Gastroesophageal sphincter (tissue), 4 donors: Measurements from ENCODE around the gene DCAF8. TPM values are rescaled to one million over a fixed set of nuclear protein-coding genes. Genes with fewer than 3 reads are reported as not detected.

Experiments used
- ATAC-seq: fragments of 150-250 bp; one replicate; pipeline ENCODE4 v1.9.1; 2016; ENCODE audit warnings: mild to moderate bottlenecking, moderate library complexity
- H3K27ac ChIP-seq, 4 donors: fragments of 200-600 bp; sonication (generic) in 3 of 4; 1 replicate in 3 of 4; 2 replicates in 1 of 4; pipeline ENCODE4 v1.5.1; 2016 to 2019
- H3K27me3 ChIP-seq: fragments of 200-600 bp; sonication (generic); one replicate; pipeline ENCODE4 v1.5.1; 2019
- H3K36me3 ChIP-seq, 2 donors: fragments of 200-600 bp; sonication (generic); one replicate each; pipeline ENCODE4 v1.5.1; 2019; ENCODE audit warnings: control low read depth in 1 of 2
- H3K4me1 ChIP-seq, 3 donors: fragments of 200-600 bp; sonication (generic); 1 replicate in 2 of 3; 2 replicates in 1 of 3; pipeline ENCODE4 v1.5.1; 2016 to 2019; ENCODE audit warnings: control low read depth in 2 of 3
- H3K4me3 ChIP-seq, 2 donors: fragments of 200-600 bp; sonication (generic); one replicate each; pipeline ENCODE4 v1.5.1; 2019; ENCODE audit warnings: mild to moderate bottlenecking in 1 of 2, moderate library complexity in 1 of 2
- H3K9me3 ChIP-seq, 3 donors: fragments of 200-600 bp; sonication (generic); one replicate each; pipeline ENCODE4 v1.5.1; 2017 to 2019; ENCODE audit warnings: control low read depth in 2 of 3
- CTCF ChIP-seq, 4 experiments: fragments of 200-600 bp in 2 of 4; fragments of 450-650 bp in 2 of 4; sonication (generic) in 1 of 4; IDR thresholded peaks; one replicate each; pipeline ENCODE4 v1.5.1; 2017 to 2019; ENCODE audit warnings: antibody characterized with exemption in 4 of 4, mild to moderate bottlenecking in 2 of 4, moderate library complexity in 2 of 4
- EP300 ChIP-seq: sonication (generic); formaldehyde crosslinking; IDR thresholded peaks from one replicate; pipeline ENCODE4 v1.6.1; 2017; ENCODE audit warnings: antibody characterized with exemption, mild to moderate bottlenecking
- POLR2A ChIP-seq, 2 donors: fragments of 450-650 bp; IDR thresholded peaks; one replicate each; pipeline ENCODE4 v1.6.1; 2017; ENCODE audit warnings: antibody characterized with exemption in 2 of 2, mild to moderate bottlenecking in 2 of 2, moderate library complexity in 1 of 2
- POLR2AphosphoS5 ChIP-seq: sonication (generic); formaldehyde crosslinking; IDR thresholded peaks from one replicate; pipeline ENCODE4 v1.6.1; 2017; ENCODE audit warnings: antibody characterized with exemption
- WGBS, 2 donors: methylation state at CpG; one replicate each; pipeline ENCODE4 v1.1.5; 2018; ENCODE audit warnings: low coverage in 1 of 2; 5-methylcytosine and 5-hydroxymethylcytosine counted together
- total RNA-seq, 4 donors: library from RNA; depleted of rRNA; stranded (reverse); fragments of >200 nt; gene quantifications; one replicate each; pipeline ENCODE4 v1.1.0, GENCODE V29; 2016

Gene DCAF8
- total RNA-seq, 4 donors from 2014 or later, result 154 to 211 (median 159) TPM

- no peak overlapping the region for H3K4me3 ChIP-seq
- H3K27ac ChIP-seq, result no peak overlapping the region
- peaks cover 15 to 96% of the 10 kb centered on the region in 2 donors for H3K36me3 ChIP-seq
- WGBS, 2 donors, result 40 to 76% methylated on average over 1 to 5 of the region's 5 CpGs
- no peaks in the 10 kb centered on the region for H3K9me3 ChIP-seq
- peaks cover 0 to 19% (median 0%) of the 10 kb centered on the region in 3 donors for H3K4me1 ChIP-seq
- no peak for ATAC-seq
- TF ChIP-seq POLR2AphosphoS5, result no peak
- H3K27me3 ChIP-seq, result no peaks in the 10 kb centered on the region
Measured at GRCh38 chr1:160238408-160238807, 23.9 kb downstream of the DCAF8 start.

GRCh38 chr1:160237558-160237957 is 24.8 kb downstream of the DCAF8 start:
- TF ChIP-seq EP300, result no peak
- TF ChIP-seq CTCF (IDR thresholded peaks at IDR 0.05), result no peak
- TF ChIP-seq POLR2AphosphoS5, result no peak
- no peak for TF ChIP-seq POLR2A (IDR thresholded peaks at IDR 0.05)
- Histone ChIP-seq H3K36me3 (peaks cover 15 to 96% of the 10 kb centered on the region in 2 donors), H3K27ac (no peak overlapping the region), H3K9me3 (no peaks in the 10 kb centered on the region), H3K4me1 (peaks cover 0 to 11% (median 0%) of the 10 kb centered on the region in 3 donors), H3K27me3 (no peaks in the 10 kb centered on the region), H3K4me3 (no peak overlapping the region)
- no peak for ATAC-seq
- 88 to 93% methylated on average over 2 of the region's 2 CpGs for WGBS, 2 donors

- H3K36me3 ChIP-seq, result peaks cover 15 to 96% of the 10 kb centered on the region in 2 donors
- no peaks in the 10 kb centered on the region for H3K9me3 ChIP-seq
- H3K27me3 ChIP-seq, result no peaks in the 10 kb centered on the region
- ATAC-seq, result no peak
- no peak overlapping the region for H3K27ac ChIP-seq
- H3K4me1 ChIP-seq, result peaks cover 0 to 7% (median 0%) of the 10 kb centered on the region in 3 donors
- TF ChIP-seq POLR2A (IDR thresholded peaks at IDR 0.05) (no peak), POLR2AphosphoS5 (no peak), EP300 (no peak), CTCF (IDR thresholded peaks at IDR 0.05) (no peak)
- H3K4me3 ChIP-seq, result no peak overlapping the region
- 83% methylated on average over 5 of the region's 5 CpGs for WGBS, 2 donors
Measured at GRCh38 chr1:160236806-160237205, 25.5 kb downstream of the DCAF8 start.

GRCh38 chr1:160232911-160233310 is 29.4 kb downstream of the DCAF8 start:
- Histone ChIP-seq H3K36me3 (peaks cover 13 to 96% of the 10 kb centered on the region in 2 donors), H3K27me3 (no peaks in the 10 kb centered on the region), H3K4me1 (peaks cover 0 to 7% (median 0%) of the 10 kb centered on the region in 3 donors), H3K27ac (no peak overlapping the region), H3K9me3 (no peaks in the 10 kb centered on the region), H3K4me3 (no peak overlapping the region)
- TF ChIP-seq CTCF (IDR thresholded peaks at IDR 0.05) (no peak), POLR2A (IDR thresholded peaks at IDR 0.05) (no peak), EP300 (no peak), POLR2AphosphoS5 (no peak)
- no peak for ATAC-seq

DNA sequence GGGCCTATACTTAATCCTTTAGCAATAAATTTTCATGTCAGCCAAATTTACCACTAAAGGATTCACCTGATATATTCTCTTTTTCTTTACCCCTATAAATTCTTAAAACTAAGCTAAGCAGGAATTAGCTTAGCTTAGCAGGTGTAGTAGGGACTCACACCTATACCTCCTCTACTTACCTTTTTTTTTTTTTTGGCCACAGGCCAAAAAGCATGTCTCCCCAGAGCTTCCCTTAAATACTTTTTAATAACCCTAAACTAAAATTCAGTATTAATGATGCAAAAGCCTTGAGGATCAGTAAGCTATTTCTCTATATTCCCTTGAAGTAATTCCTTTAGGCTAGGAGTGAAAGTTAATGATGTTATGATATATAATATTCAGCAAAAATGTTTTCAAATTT is 33.9 kb downstream of the DCAF8 start:
- no peak overlapping the region for H3K27ac ChIP-seq
- no peaks in the 10 kb centered on the region for H3K4me1 ChIP-seq
- H3K9me3 ChIP-seq, result no peaks in the 10 kb centered on the region
- no peaks in the 10 kb centered on the region for H3K27me3 ChIP-seq
- ATAC-seq, result no peak
- TF ChIP-seq POLR2A (IDR thresholded peaks at IDR 0.05) (no peak), CTCF (IDR thresholded peaks at IDR 0.05) (no peak), POLR2AphosphoS5 (no peak), EP300 (no peak)
- H3K4me3 ChIP-seq, result no peak overlapping the region
- H3K36me3 ChIP-seq, result peaks cover 16 to 100% of the 10 kb centered on the region in 2 donors
